ENCODE measurements around the gene ZNF565. TPM values are rescaled to one million over a fixed set of nuclear protein-coding genes. Genes with fewer than 3 reads are reported as not detected.

ZNF565 gene
- polyA plus RNA-seq, 1 donor (not counting 4 experiments of a cell fraction or from before 2014, with no cell fraction given) = 2.3 TPM

- H3K27ac ChIP-seq (ENCODE audit: control insufficient read depth, insufficient read depth, low read length) = no peak overlapping the region
- DNase-seq (ENCODE audit: low read depth, low spot score) = no peak
- dilution Hi-C loops (cut with MboI; ENCODE audit: extremely low pct_ligation_motif_present, low sequenced_read_pairs) = no loop called here
Observed at GRCh38 chr19:36212895-36213294, 1.6 kb downstream of the ZNF565 start.

DNA sequence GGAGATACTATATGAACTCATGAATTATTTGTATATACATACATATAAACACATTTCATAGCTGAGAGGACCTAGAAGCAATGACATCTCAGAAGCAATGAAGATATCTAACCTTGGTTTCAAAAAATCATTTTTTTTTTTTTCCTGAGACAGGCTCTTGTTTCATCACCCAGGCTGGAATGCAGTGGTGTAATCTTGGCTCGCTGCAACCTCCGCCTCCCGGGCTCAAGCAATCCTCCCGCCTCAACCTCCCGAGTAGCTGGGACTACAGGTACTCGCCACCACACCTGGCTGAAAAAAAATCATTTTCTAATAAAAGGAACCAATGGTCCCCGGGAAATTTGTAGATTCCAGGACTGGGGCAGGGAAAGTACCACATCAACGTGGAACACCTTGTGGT, 4.0 kb downstream of the ZNF565 start:
- Histone ChIP-seq H3K4me2 (ENCODE audit: control insufficient read depth, extremely low read depth, insufficient read depth, low read depth, low read length) (no peak overlapping the region), H3K4me3 (ENCODE audit: control insufficient read depth in 2 of 3, extremely low read depth in 1 of 3, insufficient read depth in 2 of 3, low read depth in 1 of 3, low read length in 3 of 3) (no peak overlapping the region), H3K9me1 (ENCODE audit: control insufficient read depth, extremely low read depth, insufficient read depth, low read length) (no peaks in the 10 kb centered on the region), H3K79me2 (ENCODE audit: control insufficient read depth, insufficient read depth, low read length) (peaks cover 13% of the 10 kb centered on the region), H3K27ac (ENCODE audit: control insufficient read depth, insufficient read depth, low read length) (no peak overlapping the region), H3K9me3 (ENCODE audit: control insufficient read depth, low read depth, low read length) (no peaks in the 10 kb centered on the region), H3K27me3 (ENCODE audit: control insufficient read depth, extremely low read depth, insufficient read depth, low read length) (no peaks in the 10 kb centered on the region), H4K20me1 (ENCODE audit: control insufficient read depth, extremely low read depth, insufficient read depth, low read length) (no peaks in the 10 kb centered on the region), H3K9ac (ENCODE audit: control insufficient read depth, extremely low read depth, insufficient read depth, low read length) (no peak overlapping the region), H3K36me3 (ENCODE audit: control insufficient read depth in 2 of 2, extremely low read depth in 1 of 2, insufficient read depth in 2 of 2, low read length in 2 of 2) (peaks cover 0 to 1% of the 10 kb centered on the region in 2 experiments), H2AFZ (ENCODE audit: control insufficient read depth, low read length) (no peak overlapping the region), H3K4me1 (ENCODE audit: control insufficient read depth, extremely low read depth, insufficient read depth, low read length) (peaks cover 6% of the 10 kb centered on the region)
- dilution Hi-C loops (cut with MboI; ENCODE audit: extremely low pct_ligation_motif_present, low sequenced_read_pairs) = no loop called here
- FAIRE-seq = no peak
- TF ChIP-seq CTCF (optimal IDR thresholded peaks at IDR 0.05 in 1 of 3, IDR thresholded peaks at IDR 0.05 in 1 of 3, conservative IDR thresholded peaks at IDR 0.05 in 1 of 3; ENCODE audit: extremely low read depth in 1 of 3, insufficient read depth in 2 of 3, low read length in 3 of 3) (no peak), EZH2 (IDR thresholded peaks at IDR 0.05; ENCODE audit: low read length) (no peak)
- DNase-seq (ENCODE audit: low read depth, low spot score) = no peak

More at GRCh38 chr19:36212895-36213294, 1.6 kb downstream of the ZNF565 start:
- peaks cover 2% of the 10 kb centered on the region for H3K9me1 ChIP-seq (ENCODE audit: control insufficient read depth, extremely low read depth, insufficient read depth, low read length)
- H3K9ac ChIP-seq (ENCODE audit: control insufficient read depth, extremely low read depth, insufficient read depth, low read length) = no peak overlapping the region
- H3K27me3 ChIP-seq (ENCODE audit: control insufficient read depth, extremely low read depth, insufficient read depth, low read length) = no peaks in the 10 kb centered on the region
- H3K9me3 ChIP-seq (ENCODE audit: control insufficient read depth, low read depth, low read length) = no peaks in the 10 kb centered on the region
- no peak overlapping the region for H3K4me2 ChIP-seq (ENCODE audit: control insufficient read depth, extremely low read depth, insufficient read depth, low read depth, low read length)
- TF ChIP-seq EZH2 (IDR thresholded peaks at IDR 0.05; ENCODE audit: low read length) = no peak
- TF ChIP-seq CTCF (optimal IDR thresholded peaks at IDR 0.05 in 1 of 3, IDR thresholded peaks at IDR 0.05 in 1 of 3, conservative IDR thresholded peaks at IDR 0.05 in 1 of 3; ENCODE audit: extremely low read depth in 1 of 3, insufficient read depth in 2 of 3, low read length in 3 of 3) = no peak
- peaks cover 2% of the 10 kb centered on the region for H4K20me1 ChIP-seq (ENCODE audit: control insufficient read depth, extremely low read depth, insufficient read depth, low read length)
- no peaks in the 10 kb centered on the region for H3K36me3 ChIP-seq (ENCODE audit: control insufficient read depth in 2 of 2, extremely low read depth in 1 of 2, insufficient read depth in 2 of 2, low read length in 2 of 2)
- peaks cover 37% of the 10 kb centered on the region for H3K79me2 ChIP-seq (ENCODE audit: control insufficient read depth, insufficient read depth, low read length)
- peaks cover 12% of the 10 kb centered on the region for H3K4me1 ChIP-seq (ENCODE audit: control insufficient read depth, extremely low read depth, insufficient read depth, low read length)
- H2AFZ ChIP-seq (ENCODE audit: control insufficient read depth, low read length) = no peak overlapping the region
- H3K4me3 ChIP-seq (ENCODE audit: control insufficient read depth in 2 of 3, extremely low read depth in 1 of 3, insufficient read depth in 2 of 3, low read depth in 1 of 3, low read length in 3 of 3) = no peak overlapping the region
- no peak for FAIRE-seq

All from keratinocyte (primary cell).